Stimulated activated CD4-positive, alpha-beta T cell treated with anti-CD3 and anti-CD28 coated beads, TNF-alpha, amount 100 ng/mL, for 1 hour (primary cell): ENCODE results near the gene ABR.

Experiments used
- DNase-seq, 3 donors: peaks; one replicate each; pipeline ENCODE4 v3.0.0-alpha.2; 2020; ENCODE audit warnings: low read depth in 3 of 3, low spot score in 1 of 3

Gene ABR

GRCh38 chr17:968812-969730, 210.7 kb downstream of the ABR start:
- no peak for DNase-seq

- no peak for DNase-seq
Measured at GRCh38 chr17:967122-967521, 212.7 kb downstream of the ABR start.

DNA sequence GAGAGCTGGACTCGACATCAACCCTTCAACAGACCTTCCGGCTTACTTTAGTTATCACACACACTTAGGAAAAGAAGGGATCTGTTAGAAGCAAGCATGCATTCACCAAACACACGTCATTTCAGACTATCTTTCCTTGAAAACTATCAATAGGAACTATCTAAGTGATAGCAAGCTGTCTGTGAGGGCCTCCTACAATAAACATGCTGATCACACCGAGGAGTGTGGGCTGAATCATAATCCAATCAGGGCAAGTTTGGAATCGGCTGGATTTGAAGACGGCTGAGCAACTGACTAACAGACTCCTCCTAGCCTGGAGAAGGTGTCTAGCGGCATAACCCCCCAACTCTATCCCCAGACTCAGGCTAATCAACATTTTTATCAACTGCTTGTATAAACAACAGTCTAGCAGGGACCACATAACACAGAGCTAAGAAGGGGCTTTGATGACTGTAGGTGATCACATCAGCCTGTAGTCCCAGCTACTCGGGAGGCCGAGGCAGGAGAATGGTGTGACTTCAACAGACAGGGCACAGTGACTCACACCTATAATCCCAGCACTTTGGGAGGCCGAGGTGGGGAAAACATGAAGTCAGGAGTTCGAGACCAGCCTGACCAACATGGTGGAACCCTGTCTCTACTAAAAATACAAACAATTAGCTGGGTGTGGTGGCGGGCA, 214.3 kb downstream of the ABR start:
- DNase-seq, result no peak

DNA sequence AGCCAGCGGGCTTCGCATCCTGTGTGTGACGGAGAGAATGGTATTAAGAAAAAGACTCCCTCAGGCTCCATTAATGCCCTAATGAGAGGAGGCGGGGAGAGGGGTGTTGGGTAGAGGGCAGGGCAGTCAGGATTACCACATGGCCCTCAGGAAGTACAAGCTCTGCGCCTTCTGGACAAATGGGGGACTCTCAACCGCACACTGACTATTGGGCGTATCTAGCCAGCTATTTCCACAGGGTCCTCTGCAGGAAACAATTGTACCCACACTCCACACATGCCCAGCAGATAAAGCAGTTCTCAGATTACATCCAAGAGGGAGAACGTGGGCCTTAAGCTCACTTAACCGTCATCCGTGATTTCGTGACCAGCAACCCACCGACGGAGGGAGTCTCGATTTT, 214.9 kb downstream of the ABR start:
- no peak for DNase-seq

GRCh38 chr17:962670-963069, 217.1 kb downstream of the ABR start:
- no peak for DNase-seq

DNA sequence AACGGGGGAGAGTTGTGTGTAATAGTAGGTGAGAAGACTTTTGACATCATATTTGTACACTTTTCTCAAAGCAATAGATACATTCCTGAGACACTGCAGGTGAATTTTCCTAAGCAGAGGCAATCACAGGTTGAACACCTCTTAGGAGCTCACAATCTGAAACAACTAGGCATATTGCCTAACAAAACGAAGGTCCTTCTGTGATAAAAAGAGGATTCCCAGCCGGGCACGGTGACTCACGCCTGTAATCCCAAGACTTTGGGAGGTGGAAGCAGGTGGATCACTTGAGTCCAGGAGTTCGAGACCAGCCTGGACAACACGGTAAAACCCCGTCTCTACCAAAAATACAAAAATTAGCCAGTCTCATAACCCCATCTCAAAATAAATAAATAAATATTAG, 217.6 kb downstream of the ABR start:
- DNase-seq, result no peak

DNA sequence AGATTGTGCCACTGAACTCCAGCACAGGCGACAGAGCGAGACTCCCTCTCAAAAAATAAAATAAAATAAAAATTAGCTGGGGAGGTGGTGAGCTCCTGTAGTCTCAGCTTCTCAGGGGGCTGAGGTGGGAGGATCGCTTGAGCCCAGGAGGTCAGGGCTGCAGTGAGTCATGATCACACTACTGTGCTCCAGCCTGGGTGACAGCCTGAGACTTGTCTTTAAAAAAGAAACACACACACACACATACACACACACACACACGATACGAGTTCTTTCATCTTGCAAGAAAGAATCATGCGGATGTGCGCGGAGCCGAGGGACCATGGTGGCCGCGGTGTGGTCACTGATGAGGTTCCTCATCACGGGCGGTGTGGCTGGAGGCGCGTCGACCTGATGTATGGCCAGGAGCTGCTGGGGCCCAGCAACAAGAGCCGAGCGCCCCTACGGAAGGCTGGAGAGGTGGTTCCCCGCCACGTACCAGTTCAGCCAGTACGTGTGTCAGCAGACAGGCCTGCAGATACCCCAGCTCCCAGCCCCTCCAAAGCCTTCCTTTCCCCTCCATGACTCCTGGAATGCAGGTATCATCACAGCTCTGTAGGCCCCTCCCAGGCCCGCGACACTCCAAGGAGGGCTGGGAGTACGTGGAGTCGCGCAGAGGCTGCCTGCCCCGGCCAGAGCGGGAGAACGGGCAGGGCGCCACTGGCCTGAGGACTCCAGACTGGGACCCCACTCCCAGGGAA, 220.9 kb downstream of the ABR start:
- DNase-seq, result no peak

GRCh38 chr17:957856-958421, 221.8 kb downstream of the ABR start:
- DNase-seq, result no peak

GRCh38 chr17:956905-957304, 222.9 kb downstream of the ABR start:
- DNase-seq, result no peak

GRCh38 chr17:954431-955164, 225.2 kb downstream of the ABR start:
- no peak for DNase-seq

DNA sequence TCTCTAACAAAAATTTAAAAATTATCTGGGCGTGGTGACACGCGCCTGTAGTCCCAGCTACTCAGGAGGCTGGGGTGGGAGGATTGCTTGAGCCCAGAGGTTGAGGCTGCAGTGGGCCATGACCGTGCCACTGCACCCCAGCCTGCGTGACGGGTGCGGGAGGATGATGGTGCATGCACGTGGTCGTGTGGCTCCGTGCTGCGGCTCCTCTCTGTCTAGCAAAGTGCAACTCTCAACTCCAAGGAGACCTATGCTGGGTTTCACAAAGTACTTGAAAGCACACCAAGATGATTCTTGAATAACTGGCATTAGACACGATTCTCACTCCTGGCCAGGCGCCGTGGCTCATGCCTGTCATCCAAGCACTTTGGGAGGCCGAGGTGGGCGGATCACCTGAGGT, 226.0 kb downstream of the ABR start:
- DNase-seq, result no peak
